MV-4-11 (cell line): Measurements from ENCODE around the gene MED13.
A peak's percentile ranks its signal among the peaks of the same experiment; 100 is the strongest.

ENCODE experiments used
- DNase-seq: peaks from one replicate; lab custom pipeline; 2025; lab: John Stamatoyannopoulos, UW

The MED13 gene

GRCh38 chr17:62064791-62065563 is at the start of gene MED13:
MED13 (minus strand) TSS chr17:62065278; CDS start chr17:62065205, 73 bp downstream.
- no peak for DNase-seq

GRCh38 chr17:62112229-62112628 is 47.2 kb upstream of the MED13 start:
- no peak for DNase-seq

GRCh38 chr17:62111562-62112171 is 46.6 kb upstream of the MED13 start:
- no peak for DNase-seq

GRCh38 chr17:62110923-62111484 is 45.9 kb upstream of the MED13 start:
- no peak for DNase-seq

GRCh38 chr17:62109924-62110323 is 44.8 kb upstream of the MED13 start:
- DNase-seq, result no peak

- peak; percentile 55 for DNase-seq
These were observed 44.4 kb upstream of the MED13 start for GRCh38 chr17:62109378-62109902.

GRCh38 chr17:62105861-62106260 is 40.8 kb upstream of the MED13 start:
- DNase-seq, result no peak

- DNase-seq, result no peak
These were observed 40.3 kb upstream of the MED13 start for GRCh38 chr17:62105357-62105756.

GRCh38 chr17:62101515-62101914 is 36.4 kb upstream of the MED13 start:
- no peak for DNase-seq

- no peak for DNase-seq
These were observed 36.0 kb upstream of the MED13 start for GRCh38 chr17:62101090-62101489.

GRCh38 chr17:62100055-62100454 is 35.0 kb upstream of the MED13 start:
- no peak for DNase-seq

- DNase-seq, result no peak
These were observed 34.5 kb upstream of the MED13 start for GRCh38 chr17:62099532-62099931.

- no peak for DNase-seq
These were observed 33.6 kb upstream of the MED13 start for GRCh38 chr17:62098623-62099231.

- no peak for DNase-seq
These were observed 31.3 kb upstream of the MED13 start for GRCh38 chr17:62096401-62096670.

- DNase-seq, result no peak
These were observed 29.1 kb upstream of the MED13 start for GRCh38 chr17:62094175-62094574.

GRCh38 chr17:62093188-62094155 is 28.4 kb upstream of the MED13 start:
- DNase-seq, result no peak

- DNase-seq, result no peak
These were observed 27.7 kb upstream of the MED13 start for GRCh38 chr17:62092784-62093183.

- no peak for DNase-seq
These were observed 26.7 kb upstream of the MED13 start for GRCh38 chr17:62091804-62092203.

- DNase-seq, result no peak
These were observed 25.8 kb upstream of the MED13 start for GRCh38 chr17:62090868-62091267.

GRCh38 chr17:62090021-62090824 is 25.1 kb upstream of the MED13 start:
- DNase-seq, result no peak

GRCh38 chr17:62089334-62089733 is 24.3 kb upstream of the MED13 start:
- no peak for DNase-seq
